GM12801 (cell line): ENCODE data around the gene AKAP13.

Experiments
- TF ChIP-seq, protein P1 (sequence below): IDR thresholded peaks from one replicate; pipeline ENCODE4 v1.5.1; 2011; ENCODE audit warnings: control low read depth; ENCODE audit not compliant: insufficient read length; ENCODE audit errors: extremely low read depth

The AKAP13 gene

DNA sequence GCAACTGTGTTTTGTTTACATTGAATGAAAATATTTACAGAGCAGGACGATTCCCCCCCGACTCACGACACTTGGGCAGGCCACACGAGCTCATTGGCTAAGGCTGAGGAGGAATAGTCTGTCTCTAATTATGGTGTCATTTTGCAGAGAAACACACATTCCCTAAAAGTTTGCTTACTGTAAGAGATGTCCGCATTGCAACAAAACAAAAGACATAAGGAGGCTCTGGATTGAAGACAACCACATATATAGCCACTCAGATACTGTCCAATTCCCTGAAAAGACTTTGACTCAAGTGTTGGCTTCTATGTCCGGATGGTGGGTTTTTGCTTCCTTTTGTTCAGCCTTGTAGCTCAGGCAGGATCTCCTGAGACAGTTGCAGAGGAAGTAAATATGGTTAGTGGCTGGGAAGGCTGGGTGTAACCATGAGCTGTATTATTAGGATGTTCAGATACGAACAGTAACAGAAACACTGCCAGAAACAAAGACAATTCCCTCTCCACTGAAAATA lies 243.9 kb downstream of the AKAP13 start:
- TF ChIP-seq, protein P1, sequence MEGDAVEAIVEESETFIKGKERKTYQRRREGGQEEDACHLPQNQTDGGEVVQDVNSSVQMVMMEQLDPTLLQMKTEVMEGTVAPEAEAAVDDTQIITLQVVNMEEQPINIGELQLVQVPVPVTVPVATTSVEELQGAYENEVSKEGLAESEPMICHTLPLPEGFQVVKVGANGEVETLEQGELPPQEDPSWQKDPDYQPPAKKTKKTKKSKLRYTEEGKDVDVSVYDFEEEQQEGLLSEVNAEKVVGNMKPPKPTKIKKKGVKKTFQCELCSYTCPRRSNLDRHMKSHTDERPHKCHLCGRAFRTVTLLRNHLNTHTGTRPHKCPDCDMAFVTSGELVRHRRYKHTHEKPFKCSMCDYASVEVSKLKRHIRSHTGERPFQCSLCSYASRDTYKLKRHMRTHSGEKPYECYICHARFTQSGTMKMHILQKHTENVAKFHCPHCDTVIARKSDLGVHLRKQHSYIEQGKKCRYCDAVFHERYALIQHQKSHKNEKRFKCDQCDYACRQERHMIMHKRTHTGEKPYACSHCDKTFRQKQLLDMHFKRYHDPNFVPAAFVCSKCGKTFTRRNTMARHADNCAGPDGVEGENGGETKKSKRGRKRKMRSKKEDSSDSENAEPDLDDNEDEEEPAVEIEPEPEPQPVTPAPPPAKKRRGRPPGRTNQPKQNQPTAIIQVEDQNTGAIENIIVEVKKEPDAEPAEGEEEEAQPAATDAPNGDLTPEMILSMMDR = no peak

DNA sequence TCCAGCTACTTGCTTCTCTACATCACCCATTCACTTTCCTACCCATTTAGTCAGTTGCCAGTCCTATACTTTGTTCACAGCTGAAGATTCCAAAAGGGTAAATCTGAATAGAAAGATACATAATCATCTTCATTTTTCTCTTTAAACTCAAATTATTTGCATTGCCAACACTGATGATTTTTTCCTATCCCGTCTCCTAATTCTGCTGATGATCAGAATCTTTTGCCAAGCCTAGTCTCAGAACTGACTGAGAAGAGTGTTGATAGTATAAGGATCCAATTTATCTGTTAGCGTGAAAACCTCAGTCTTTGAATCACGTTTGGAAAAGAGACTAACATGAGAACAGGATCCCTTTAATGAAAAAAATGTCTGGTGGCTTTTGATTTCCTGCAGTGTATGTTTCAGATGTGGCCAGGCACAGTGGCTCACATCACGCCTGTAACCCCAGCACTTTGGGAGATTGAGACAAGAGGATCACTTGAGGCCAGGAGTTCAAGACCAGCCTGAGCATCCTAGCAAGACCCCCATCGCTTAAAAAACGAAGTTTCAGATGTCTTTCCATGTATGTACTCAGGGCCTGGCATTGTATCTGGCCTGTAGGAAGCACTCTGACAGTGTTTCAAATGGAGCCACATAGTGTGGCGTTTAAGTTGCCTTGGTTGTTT lies 244.9 kb downstream of the AKAP13 start:
- TF ChIP-seq, protein P1 = no peak

DNA sequence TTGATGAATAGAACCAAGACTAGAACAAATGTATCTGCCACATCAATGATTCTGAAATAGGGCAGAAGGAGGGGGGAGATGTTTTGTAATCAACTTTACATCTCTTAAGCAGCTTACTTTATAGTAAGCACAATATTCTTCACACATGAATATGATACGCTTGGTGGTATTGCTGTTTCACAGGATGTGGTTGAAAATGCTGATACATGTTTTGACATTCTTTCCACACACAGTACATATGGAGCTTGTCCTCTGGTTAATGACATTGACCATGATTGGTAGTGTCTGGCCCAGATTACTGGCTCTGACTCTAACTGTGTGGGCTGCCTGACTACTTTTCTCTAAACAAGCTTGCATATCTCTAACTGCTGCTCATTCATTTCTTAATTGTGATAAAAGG lies 245.5 kb downstream of the AKAP13 start:
- TF ChIP-seq, protein P1 = no peak

DNA sequence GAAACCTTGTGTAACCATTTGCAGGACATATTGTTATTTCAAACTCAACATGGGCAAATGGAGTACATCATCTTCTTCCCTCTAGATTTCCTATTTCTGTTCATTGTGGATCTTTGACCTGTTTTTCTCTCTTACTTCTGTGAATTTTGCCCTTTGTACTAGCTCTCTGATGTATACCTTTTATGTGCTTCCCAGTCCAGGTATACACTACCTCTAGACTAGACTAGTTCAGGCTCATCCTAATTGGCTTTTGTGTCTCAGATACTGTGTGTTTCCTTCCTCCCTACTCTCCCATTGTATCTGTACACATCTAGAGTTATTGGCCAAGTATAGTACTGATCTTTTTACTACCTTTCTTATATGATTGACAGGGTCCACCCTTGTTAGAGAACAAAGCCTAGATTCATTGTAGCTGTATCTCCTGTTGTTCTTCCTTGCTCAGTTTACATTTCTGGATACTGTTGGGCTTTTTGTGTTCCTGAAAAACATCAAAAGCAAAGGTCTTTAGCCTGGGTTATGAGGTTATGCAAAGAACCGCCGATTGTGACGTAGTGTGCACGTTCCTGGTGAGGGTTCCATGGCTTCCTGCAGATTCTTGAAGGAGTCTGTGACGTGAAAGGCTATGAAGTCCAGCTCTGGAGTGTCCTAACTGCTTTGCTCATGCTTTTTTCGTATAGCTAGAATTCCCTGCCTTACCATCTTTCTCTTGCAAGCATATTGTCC lies 247.0 kb downstream of the AKAP13 start:
- TF ChIP-seq, protein P1 = no peak

DNA sequence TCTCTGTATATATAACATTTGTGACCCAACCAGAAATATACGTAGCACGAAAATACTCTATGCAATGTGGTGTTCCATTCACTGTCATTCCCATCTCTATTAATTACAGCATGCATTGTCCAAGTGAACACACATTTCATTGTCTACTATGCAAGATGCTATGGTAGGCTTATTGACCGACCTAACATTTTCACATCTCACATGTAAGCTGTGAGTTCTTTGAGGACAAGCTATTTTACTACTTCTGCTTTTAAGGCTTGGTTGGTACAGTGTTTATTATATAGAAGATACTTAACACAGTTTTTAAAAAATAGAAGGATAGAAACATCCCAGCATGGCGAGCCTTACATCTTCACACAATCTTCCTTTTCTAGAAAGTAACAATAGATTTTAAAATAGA lies 249.9 kb downstream of the AKAP13 start:
- TF ChIP-seq, protein P1 = no peak

DNA sequence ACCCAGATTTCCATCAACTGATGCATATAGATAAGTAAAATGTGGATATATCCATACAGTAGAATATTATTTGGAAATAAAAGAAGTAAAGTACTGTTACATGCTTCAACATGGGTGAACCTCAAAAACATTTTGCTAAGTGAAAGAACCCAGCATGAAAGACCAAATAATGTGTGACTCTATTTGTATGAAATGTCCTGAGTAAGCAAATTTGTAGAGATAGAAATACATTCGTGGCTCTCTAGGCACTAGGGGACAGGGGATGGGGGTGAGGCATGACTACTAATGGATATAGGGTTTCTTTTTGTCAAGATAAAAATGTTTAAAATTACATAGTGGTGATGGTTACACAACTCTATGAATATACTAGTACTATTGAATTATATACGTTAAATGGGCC lies 250.6 kb downstream of the AKAP13 start:
- TF ChIP-seq, protein P1 = no peak

DNA sequence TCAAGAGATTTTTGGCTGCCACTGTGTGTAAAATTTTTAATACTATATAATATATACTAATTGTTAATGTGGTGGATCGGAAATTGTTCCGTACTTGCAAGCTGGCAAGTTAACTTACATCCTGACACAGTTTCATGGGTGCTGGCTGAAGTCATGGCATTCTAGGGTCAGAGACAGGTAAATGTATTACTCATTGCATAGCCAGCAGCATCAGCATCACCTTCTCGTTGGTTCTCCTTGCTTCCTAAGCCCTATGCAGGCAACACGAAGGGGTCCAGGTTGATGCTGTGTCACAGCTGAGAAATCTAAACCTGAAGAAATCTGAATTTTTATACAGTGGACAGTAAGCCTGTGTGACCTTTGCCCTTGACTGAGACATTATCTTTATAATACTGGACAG lies 251.6 kb downstream of the AKAP13 start:
- TF ChIP-seq, protein P1 = no peak
